ENCODE results near the gene PPP2R2C.

PPP2R2C gene

GRCh38 chr4:6396696-6397236 is 75.6 kb downstream of the PPP2R2C start:
- DNase-seq (ENCODE audit: low read depth), result no peak

- DNase-seq (ENCODE audit: low read depth), result no peak
Observed at GRCh38 chr4:6395466-6396228, 76.8 kb downstream of the PPP2R2C start.

GRCh38 chr4:6394671-6395081 is 77.7 kb downstream of the PPP2R2C start:
- DNase-seq (ENCODE audit: low read depth), result no peak

- DNase-seq (ENCODE audit: low read depth), result no peak
Observed at GRCh38 chr4:6393544-6394475, 78.6 kb downstream of the PPP2R2C start.

DNA sequence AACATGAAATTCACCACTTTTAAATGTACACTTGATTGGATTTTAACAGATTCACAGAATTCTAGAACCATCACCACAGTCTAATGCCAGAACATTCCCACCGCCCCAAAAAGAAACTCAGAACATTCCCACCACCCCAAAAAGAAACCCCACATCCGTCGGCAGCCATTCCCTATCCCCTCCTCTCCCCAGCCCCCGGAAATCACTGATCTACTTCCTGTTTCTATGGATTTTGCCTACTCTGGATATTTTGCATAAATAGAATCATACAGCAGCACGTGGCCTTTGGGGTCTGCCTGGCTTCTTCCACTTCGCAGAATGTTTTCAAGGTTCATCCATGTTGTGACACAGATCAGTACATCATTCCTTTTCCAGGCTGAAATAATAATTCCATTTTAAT is 79.3 kb downstream of the PPP2R2C start:
- no peak for DNase-seq (ENCODE audit: low read depth)

DNA sequence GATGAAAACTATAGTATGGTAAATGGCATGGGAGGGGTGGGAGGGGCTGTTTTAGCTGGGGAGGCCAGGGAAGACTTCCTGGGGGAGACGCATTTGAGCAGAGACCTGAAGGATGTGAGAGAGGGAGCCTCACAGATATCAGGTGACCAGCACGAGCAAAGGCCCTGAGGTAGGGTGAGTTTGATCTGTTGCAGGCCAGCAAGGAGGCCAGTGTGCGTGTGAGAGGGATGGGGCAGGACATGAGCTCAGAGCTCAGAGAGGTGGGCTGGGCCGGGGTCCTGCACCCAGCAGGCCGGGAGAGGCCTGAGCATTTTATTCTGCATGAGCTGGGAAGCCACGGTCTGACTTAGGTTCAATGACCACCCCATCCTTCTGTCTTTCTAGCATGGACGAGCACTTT is 80.0 kb downstream of the PPP2R2C start:
- no peak for DNase-seq (ENCODE audit: low read depth)

- no peak for DNase-seq (ENCODE audit: low read depth)
Observed at GRCh38 chr4:6391852-6392188, 80.6 kb downstream of the PPP2R2C start.

DNA sequence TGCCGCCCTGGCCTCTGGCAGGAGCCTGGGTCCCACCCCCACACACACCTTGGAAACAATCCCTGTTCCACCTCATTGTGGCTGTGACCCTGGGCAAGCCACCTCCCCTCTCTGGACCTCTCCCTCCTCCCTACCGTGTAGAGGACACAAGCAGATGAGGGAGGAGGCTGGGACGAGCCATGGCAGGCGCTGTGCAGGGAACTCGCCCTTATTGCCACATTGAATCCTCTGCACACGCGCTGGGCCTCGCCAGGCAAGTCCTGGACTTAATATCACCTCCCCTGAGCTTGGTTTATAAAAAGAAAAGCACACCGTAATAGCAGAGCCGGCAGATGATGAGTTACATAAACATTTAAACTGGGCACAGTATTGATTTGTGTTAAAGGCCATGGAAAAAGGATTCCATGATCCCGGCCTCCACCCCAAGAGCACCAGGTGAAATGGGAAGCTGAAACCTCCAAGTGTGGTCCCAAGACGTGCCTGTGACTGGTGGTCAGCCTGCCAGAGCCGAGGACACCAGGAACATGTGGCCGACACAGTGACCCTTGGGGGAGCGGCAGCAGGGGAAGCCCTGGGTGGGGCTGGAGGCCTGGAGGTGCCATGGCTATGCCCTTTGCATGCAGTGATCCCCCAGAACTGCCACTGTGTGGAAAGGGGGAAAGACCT is 81.1 kb downstream of the PPP2R2C start:
- DNase-seq (ENCODE audit: low read depth), result no peak

GRCh38 chr4:6390356-6390755 is 82.1 kb downstream of the PPP2R2C start:
- no peak for DNase-seq (ENCODE audit: low read depth)

DNA sequence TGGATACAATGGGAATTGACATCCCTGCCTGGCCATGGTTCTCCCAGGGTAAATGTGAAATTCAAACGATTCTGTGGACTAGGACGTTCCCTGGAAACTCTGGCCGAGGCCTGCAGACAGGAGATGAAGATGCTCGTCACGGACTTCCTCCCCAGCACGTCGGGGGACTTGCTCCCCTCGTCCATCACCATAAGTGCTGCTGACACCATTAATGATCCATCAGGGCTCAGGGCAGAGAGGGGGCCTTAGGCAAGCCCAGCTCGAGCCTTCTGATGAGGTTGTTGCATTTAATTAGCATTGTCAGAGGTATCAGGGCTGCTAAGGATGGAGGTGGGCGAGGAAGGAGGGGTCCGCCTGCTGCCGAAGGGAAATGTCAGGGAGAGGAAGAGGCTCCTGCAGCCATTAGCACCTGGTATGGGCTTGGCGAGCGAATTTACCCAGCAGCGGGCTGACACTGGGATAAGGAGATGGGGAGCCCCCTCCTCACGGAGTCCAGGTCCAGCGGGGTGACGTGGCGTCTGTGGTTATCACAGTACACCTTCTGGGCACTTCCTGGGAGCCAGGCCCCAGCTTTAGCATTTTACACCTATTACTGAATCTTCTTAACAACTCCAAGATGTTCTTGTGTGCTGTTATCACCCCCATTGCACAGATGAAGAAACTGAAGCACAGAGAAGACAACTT is 83.1 kb downstream of the PPP2R2C start:
- no peak for DNase-seq (ENCODE audit: low read depth)

GRCh38 chr4:6388713-6389112 is 83.7 kb downstream of the PPP2R2C start:
- DNase-seq (ENCODE audit: low read depth), result no peak

DNA sequence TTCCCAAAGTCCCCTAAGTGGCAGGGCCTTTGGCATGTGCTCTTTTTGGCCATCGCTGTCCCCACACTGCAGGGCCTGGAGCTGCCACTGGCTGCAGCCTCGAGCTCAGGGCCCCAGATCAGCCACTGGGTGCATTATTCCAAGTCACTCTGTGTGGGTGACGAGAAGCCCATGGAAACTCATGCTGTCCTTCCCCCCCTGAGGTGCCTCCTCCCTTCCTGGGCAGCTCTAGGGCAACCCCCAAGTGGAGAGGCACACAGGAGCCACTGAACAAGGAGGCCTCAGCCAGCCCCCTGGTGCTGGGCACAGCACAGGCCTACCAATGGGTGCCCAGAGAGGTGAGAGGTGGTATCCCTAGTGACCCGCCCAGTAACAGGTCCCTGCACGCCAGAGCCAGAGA is 84.5 kb downstream of the PPP2R2C start:
- no peak for DNase-seq (ENCODE audit: low read depth)

DNA sequence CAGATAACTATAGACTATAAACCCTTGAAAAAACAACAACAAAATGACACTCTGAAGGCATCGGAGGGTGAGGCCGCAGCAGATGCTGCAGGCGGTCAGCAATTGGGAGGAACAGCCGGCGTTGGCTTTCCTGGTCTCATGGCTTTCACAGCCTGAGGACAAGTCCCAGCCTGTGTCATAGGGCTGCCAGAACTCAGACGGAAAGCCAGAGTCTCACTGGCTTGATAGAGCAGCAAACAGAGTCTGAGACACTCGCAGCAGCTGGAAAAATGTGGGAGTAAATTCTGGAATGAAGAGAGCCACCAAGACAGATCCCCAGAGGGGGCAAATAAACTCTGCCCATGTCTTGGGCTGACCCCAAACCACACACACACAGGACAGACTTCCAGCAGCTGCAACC is 86.3 kb downstream of the PPP2R2C start:
- no peak for DNase-seq (ENCODE audit: low read depth)

- DNase-seq (ENCODE audit: low read depth), result no peak
Observed at GRCh38 chr4:6385288-6385687, 87.1 kb downstream of the PPP2R2C start.

- no peak for DNase-seq (ENCODE audit: low read depth)
Observed at GRCh38 chr4:6384541-6384940, 87.9 kb downstream of the PPP2R2C start.

DNA sequence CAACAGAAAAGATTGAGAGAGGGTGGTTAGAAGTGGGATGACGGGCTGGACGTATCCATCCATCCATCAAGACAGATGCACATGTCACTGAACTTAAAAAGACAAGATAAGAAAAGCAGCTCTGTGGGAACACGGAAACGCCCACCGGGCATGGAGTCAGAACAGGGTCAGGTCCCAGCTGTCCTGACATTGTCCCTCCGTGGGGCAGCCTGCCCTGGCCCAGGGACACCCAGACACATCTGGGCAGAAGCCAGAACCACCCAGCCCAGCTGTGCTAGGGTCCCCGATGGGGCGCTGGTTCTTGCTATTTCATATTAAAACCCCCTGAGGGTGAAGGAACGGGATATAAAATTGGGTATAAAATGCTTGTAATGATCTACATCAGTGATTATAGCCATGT is 88.5 kb downstream of the PPP2R2C start:
- no peak for DNase-seq (ENCODE audit: low read depth)

- no peak for DNase-seq (ENCODE audit: low read depth)
Observed at GRCh38 chr4:6383009-6383404, 89.4 kb downstream of the PPP2R2C start.

DNA sequence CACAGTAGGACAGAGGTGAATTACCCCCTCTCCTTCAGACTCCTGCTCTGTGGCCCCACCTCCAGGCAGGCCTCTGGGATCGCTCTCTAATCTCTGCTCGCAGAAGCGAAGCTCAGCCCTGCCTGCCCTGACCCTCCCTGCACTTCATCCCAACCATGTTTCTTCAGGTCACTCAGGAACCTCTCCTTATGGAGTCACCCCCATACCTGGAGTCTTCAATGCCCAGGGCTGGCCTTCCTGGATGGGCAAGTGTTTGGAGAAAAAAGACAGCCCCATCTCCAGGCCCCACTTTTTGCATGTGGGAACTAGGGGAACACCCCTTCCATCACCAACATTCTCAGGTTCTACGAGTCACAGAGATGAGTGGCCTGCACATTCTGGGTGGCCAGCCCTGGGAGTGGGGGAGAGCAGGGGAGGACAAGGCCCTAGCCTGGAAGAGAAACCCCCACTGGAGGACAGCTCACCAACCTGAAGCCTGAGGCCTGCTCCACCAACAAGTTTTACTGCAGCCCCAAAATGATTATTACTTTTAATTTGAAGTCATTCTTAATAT is 90.8 kb downstream of the PPP2R2C start:
- no peak for DNase-seq (ENCODE audit: low read depth)

- no peak for DNase-seq (ENCODE audit: low read depth)
Observed at GRCh38 chr4:6380746-6381410, 91.5 kb downstream of the PPP2R2C start.

- DNase-seq (ENCODE audit: low read depth), result no peak
Observed at GRCh38 chr4:6379767-6380745, 92.4 kb downstream of the PPP2R2C start.

Data from stromal cell of bone marrow (primary cell).